LNCAP (cell line): ENCODE measurements around the gene SSBP4.

Source experiments
- TF ChIP-seq, protein P1 (sequence below): fragments of 450-650 bp; IDR thresholded peaks from 2 replicates; pipeline ENCODE4 v1.5.1; 2017; ENCODE audit warnings: mild to moderate bottlenecking

SSBP4 gene

DNA sequence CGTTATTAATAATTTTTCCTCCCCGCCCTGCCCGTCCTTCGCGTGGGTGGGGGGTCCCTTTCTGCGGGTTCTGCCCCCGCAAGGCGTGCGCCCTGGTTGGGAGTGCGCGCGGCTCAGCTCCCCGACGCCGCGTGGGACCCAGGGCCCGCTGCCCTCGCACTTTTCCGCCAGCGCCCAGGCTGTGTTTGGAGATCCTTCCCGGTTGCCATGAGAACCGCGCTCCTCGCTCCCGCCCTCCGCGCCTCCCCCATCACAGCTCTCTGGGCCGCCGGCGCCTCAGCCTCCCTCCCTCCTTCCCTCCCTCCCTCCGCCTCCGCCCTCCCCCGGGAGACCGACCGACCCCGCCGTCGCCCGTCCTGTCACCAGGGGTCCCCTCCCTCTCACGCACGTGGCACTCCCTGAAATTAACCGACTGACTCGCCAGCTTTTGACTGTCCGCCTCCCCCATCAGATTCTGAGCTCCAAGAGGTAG, 2.4 kb upstream of the SSBP4 start:
- TF ChIP-seq, protein P1, sequence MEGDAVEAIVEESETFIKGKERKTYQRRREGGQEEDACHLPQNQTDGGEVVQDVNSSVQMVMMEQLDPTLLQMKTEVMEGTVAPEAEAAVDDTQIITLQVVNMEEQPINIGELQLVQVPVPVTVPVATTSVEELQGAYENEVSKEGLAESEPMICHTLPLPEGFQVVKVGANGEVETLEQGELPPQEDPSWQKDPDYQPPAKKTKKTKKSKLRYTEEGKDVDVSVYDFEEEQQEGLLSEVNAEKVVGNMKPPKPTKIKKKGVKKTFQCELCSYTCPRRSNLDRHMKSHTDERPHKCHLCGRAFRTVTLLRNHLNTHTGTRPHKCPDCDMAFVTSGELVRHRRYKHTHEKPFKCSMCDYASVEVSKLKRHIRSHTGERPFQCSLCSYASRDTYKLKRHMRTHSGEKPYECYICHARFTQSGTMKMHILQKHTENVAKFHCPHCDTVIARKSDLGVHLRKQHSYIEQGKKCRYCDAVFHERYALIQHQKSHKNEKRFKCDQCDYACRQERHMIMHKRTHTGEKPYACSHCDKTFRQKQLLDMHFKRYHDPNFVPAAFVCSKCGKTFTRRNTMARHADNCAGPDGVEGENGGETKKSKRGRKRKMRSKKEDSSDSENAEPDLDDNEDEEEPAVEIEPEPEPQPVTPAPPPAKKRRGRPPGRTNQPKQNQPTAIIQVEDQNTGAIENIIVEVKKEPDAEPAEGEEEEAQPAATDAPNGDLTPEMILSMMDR, result no peak

DNA sequence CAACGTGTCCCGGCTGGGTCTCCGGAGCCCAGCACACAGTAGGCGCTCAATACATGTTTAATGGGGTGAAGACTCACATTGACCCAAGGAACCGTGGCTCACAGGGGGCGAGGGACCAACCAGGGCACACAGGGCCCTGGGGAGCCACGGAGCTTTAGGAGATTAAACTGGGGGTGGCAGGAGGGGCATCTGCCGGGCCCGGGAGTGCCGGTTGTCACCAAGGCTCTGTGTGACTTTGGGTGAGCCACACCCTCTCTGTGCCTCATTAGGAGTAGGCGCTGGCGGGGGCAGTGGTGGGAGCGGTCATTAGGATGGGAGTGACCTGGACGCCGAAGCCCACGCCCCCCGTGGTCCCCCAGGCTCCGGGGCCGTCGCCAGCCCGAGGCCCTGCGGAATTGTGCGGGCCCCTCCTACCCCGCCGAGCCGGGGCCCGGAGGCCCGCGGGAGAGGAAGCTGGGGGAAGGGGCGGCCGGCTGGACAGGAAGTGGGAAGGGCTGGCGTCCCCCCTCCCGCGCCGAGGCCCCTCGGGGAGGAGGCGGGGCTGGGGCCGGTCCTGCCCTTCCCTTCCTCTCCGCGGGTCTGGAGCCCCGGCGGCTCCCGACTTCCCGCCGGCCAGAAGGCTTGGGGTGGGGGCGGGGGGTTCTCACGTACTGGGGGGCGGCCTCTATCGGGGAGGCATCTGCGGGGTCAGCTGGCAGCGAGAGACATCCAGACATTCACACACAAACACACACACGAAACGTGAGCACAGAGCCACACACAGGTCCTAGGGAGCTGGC, 1.8 kb upstream of the SSBP4 start:
- TF ChIP-seq, protein P1, result no peak

DNA sequence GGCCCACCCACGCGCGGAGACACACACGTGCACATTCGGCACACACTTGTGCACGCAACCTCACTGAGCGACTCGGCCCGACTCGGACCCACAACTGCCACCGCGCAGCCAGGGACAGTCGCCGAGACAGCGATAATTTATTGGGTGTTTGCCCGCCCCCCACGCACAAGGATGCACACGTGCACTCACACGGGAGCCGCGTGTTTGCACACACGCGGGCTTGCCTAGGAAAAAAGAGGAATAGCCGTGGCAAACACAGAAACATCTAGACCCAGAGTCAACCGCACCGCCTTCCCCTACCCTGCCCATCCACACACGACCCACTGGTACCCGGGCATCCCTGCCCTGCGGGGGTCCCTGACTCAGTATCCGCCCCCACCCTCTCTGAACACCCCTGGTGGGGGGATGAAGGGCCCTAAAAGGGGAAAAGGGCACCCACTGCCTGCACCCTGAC, 1.1 kb upstream of the SSBP4 start:
- TF ChIP-seq, protein P1, result no peak

DNA sequence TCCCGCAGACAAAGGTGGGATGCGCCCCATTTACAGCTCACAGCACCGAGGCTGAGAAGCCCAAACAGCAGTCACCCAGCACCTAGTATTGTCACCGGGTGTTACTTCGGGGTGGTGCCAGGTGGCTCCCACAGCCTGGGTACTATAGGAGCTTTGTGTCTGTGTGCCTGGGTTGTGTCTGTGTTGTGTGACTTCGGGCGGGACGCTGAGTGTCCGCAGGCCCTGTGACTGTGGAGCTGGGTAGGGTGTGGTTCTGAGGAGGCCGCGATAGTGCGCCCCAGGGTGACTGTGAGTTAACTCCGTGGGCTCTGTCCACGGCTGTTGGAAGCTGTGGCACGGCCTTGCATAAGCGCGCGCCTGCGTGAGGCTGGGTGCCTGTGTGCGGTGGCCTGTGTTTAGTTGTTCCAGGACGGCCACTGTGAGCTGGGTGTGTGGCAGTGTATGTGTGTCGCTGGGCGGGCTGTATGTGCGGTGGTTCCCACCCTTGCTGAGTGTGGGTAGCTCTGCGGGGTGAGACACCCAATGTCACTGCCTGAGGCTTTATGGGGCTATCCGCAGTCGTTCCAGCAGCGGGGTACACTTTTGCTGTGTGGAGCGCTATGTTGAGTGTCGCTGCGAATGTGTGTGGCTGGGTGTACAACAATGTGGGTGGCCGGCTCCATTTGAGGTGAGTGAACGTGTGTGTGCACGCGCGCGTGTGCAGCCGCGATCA, 559 bp upstream of the SSBP4 start:
- TF ChIP-seq, protein P1, result no peak

DNA sequence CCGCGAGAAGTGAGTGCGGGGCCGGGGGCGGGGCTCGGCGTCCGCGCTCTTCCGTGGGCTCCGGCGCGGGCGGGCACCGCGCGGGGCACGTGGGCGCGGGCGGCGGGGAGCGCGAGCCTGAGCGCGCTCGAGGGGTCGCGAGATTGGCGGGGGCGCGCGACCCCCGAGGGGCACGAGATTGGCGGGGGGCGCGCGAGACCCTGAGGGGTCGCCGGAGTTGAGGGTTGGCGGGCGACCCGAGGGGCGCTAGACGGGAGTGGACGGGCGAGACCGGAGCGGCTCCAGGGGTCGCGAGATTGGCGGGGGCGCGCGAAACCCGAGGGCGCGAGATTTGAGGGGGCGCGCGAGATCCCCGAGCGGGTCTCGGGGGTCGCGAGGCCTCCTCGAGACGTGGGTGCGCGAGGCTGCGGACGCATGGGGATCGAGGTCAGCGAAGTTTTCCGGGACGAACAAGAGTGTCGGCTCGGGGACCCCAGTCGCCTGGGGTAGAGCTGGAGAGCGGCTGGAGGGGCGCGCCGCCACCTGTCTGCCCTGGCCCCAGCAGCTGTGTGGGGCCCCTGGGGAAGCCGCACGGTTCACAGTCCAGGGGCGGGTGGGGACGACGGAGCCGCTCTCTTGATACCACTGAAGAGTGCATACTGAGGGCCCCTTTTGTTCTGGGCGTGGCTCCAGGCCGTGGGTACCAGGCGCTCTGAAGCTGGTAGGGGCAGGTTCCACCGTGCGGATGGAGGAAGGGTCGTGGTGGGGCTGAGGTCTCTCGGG, 682 bp downstream of the SSBP4 start:
- TF ChIP-seq, protein P1, result no peak; the same call in 1 of the 2 replicates

DNA sequence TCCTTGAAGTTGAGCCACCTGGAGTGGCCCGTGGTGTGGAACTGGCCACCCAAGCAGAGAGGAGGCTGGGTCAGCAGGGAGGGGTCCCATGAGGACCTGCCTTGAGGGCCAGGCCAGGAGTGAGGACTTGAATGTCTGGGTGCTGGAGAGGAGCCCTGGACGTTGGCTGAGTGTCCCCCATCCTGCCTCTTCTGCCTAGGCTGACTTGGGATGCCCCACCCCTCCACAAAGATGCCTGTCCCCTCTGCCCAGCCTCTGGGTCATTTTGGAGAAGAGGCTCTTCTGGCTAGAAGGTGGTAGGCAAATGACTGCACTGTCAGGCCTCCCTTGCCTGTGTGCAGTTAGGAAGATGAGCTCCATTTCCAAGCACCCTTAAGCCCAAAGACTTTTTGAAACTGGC, 1.7 kb downstream of the SSBP4 start:
- TF ChIP-seq, protein P1, result no peak

DNA sequence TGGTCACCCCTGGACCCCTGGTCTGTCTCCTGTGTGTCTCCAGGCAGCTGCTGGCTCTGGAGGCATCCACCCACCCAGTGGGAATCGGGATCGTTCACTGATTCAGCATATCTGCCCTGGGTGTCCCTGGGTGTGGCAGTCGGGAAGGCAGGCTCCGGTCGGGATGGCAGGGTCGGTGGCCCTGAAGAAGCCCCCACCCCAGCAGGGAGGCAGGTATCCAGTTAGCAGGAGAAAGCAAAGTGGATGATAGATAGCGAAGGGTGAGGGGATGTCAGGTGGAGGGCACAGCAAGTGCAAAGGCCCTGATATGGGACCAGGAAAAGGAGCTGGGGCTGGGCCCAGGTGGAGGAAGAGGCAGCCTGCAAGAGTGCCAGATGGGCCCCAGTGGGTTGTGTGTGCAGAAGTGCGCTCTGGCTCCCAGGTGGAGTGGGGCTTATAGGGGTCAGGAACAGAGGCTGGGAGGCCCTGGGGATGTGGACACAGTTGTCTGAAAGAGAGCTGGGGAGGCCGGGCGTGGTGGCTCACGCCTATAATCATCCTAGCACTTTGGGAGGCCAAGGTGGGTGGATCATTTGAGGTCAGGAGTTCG, 2.3 kb downstream of the SSBP4 start:
- TF ChIP-seq, protein P1, result no peak
